HG02884 (cell line): ENCODE data around the gene MTMR12.
A peak's percentile ranks its signal among the peaks of the same experiment; 100 is the strongest.

Experiments used
- ATAC-seq: cut with Tn5 transposase; IDR thresholded peaks from one replicate; pipeline ENCODE4 v1.9.1; 2021; ENCODE audit warnings: mild to moderate bottlenecking, moderate library complexity; ENCODE audit not compliant: unreplicated experiment

MTMR12 gene

GRCh38 chr5:32276173-32276853 lies 36.4 kb downstream of the MTMR12 start:
- no peak for ATAC-seq

GRCh38 chr5:32275396-32275741 lies 37.4 kb downstream of the MTMR12 start:
- ATAC-seq, result no peak

- ATAC-seq, result no peak
Observed at GRCh38 chr5:32274548-32275395, 38.0 kb downstream of the MTMR12 start.

- no peak for ATAC-seq
Observed at GRCh38 chr5:32273821-32274220, 38.9 kb downstream of the MTMR12 start.

- ATAC-seq, result no peak
Observed at GRCh38 chr5:32272746-32273145, 40.0 kb downstream of the MTMR12 start.

DNA sequence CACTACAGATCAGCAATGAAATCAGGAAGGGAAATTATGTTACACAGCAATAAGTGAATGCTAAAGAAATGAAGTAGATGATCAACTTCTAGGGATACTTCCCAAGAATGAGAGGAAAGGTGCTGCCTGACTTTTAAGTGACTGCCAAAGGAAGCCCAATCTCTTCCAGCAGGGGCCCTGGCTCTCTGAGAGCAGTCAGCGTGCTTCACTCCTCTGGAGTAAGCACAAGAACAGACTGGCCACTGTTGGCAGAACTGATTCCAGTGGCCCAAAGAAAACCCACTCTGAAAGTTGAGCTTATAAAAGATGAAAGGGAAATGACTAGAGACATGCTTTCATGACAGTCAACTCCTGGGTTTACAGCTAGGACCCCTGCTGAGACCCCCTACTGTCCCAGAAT lies 41.8 kb downstream of the MTMR12 start:
- ATAC-seq, result no peak

- ATAC-seq, result no peak
Observed at GRCh38 chr5:32270178-32270577, 42.6 kb downstream of the MTMR12 start.

GRCh38 chr5:32265902-32266301 lies 46.8 kb downstream of the MTMR12 start:
- no peak for ATAC-seq

DNA sequence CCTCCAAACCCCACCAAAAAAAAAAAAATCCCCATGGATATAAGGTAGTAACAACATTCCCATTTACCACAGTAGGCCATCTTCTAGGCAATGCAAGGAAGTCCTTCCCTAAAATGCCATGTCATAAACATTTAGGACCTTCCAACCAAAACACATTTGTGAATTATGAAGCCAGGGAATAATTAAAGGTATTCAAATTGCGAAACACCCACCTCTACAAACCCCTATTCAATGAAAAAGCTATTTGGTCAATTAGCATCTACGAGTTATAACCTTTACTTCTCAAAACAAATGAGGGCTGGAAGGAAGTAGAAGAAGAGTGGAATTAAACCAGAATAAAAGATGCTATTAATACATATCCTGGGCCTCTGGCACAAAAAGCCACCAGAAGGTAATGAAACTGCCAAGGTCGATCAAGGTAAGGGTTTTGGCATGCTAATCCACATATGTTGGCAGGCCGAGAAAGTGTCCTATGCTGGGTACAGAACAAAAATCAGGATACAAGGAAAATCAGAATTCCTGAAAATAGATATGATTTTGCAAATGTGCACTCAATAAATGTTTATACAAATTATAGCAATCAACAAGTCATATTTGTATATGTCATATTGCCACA lies 47.7 kb downstream of the MTMR12 start:
- ATAC-seq, result no peak

DNA sequence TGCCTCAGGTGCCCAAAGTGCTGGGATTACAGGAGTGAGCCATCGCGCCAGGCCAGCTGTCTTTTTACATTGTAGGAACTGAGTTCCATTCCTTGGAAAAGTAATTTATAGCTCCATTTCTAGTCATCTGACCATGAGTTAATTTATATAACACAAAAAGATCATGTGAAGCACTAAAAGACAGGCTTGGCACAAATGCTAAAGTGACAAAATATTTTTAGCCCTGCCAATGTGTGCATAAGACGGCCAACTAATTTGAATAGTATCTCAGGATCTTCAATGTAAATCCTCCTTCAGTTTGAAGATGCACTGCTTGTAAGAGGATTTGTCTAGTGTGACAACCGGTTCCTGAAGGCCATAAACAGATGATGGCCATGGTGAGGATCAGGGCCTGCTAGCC lies 49.1 kb downstream of the MTMR12 start:
- ATAC-seq, result no peak

- ATAC-seq, result peak; percentile 91
Observed at GRCh38 chr5:32261198-32261597, 51.5 kb downstream of the MTMR12 start.

DNA sequence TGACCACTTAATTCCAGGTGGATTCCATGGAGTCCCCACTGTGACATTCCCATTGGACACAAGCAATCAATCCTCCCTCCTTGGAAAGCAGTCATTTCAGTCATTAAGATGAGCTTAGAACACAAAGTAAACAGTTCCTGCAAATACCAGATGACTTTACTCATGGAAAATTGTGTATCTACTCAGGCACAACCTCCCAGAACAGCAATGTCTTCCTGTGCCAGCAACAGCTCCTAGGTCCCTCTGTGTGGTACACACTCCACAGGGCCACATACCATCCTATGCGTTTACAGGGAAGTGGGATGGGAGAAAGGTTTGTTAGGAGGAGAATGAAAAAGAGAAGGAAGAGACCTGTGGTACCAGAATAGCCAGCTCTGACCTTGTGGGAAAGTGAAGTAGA lies 53.7 kb downstream of the MTMR12 start:
- no peak for ATAC-seq

- ATAC-seq, result no peak
Observed at GRCh38 chr5:32258424-32258823, 54.3 kb downstream of the MTMR12 start.

DNA sequence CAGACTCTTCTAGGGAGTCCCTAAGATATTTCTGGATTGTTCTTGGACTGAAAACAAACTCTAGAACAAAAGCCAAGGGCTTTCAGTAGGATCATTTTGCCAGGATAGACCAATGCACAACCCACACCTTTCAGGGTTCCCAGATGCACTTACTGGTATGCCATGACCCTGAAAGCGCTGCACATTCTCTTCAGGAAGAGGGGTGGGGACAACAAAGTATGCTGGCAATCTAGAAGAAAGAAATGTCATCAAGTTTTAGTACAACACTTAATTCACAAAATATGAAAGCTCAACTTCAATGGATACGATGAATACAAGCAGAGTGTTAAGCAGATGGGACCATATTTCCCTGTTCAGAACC lies 57.2 kb downstream of the MTMR12 start:
- ATAC-seq, result no peak

DNA sequence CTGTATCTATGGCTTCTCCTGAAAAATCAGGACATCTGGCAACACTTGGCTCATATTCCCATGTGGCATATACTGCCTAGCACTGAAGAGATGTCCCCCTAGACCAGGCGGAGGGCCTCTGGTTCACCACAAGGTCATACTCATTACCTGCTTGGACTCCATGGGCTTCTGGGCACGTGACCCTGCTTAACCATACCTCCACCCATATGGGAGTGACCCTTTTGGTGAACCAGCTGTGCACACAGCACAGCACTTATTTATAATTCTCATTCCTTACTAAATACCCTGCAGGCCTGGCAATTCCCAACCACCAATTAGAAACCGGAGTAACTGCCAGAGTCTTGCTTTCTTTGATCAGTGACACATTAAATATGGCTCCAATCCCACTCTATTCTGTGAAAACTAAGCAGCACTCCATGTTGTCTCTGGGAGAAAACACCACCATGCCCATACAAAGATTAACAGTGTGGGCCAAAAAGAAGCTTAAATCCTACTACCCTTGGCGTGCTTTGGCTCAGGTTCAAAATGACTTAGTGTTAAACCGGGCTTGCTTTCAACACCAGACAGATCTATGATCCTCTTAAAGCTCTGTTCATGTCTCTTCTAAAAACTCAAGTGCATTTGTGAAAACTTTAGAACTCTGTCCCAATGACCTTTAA lies 57.7 kb downstream of the MTMR12 start:
- ATAC-seq, result no peak

DNA sequence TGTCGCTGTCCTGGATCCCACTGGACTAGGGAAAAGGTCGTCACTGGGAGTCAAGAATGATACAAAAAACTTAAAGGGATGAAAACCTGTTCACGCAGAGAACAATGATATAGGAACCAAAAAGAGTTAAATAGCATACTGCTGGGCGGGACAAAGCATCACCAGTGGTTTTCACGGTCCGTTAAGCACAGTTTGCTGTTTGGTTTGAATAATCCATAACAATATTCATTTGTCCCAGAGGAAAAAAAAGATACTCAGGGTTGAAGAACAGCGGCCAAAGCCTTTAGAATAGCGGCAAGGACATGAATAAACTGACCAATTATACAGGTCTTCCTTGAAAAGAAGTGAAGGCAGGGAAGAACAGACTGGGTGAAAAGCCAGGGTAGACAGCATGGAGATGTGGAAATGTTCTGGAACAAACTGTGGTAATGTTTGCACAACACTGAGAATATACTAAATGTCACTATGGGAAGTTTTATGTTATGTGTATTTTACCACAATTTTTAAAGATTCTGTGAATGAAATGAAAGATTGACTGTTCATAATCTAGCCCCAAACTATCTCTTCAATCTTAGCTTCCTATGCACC lies 60.8 kb downstream of the MTMR12 start:
- no peak for ATAC-seq

- ATAC-seq, result no peak
Observed at GRCh38 chr5:32249668-32250067, 63.1 kb downstream of the MTMR12 start.

- no peak for ATAC-seq
Observed at GRCh38 chr5:32245742-32246141, 67.0 kb downstream of the MTMR12 start.

DNA sequence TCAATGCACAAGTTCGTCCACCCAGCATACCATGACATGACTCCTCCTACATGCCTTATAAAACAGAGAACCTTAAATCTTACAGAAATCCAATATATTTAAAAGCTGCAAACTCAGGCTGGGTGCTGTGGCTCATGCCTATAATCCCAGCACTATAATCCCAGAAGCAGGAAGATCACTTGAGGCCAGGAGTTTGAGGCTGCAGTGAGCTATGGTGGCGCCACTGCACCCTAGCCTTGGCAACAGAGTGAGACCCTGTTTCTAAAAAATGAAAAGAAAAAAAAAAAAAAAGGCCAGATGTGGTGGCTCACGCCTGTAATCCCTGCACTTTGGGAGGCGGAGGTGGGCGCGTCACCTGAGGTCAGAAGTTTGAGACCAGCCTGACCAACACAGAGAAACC lies 68.7 kb downstream of the MTMR12 start:
- ATAC-seq, result no peak

GRCh38 chr5:32241034-32241783 lies 71.5 kb downstream of the MTMR12 start:
- no peak for ATAC-seq

- ATAC-seq, result no peak
Observed at GRCh38 chr5:32239385-32239784, 73.4 kb downstream of the MTMR12 start.
